Left cardiac atrium (tissue), 4 donors: ENCODE results near the gene PDXK. TPM values are rescaled to one million over a fixed set of nuclear protein-coding genes. Genes with fewer than 3 reads are reported as not detected.
A peak's percentile ranks its signal among the peaks of the same experiment; 100 is the strongest.

ENCODE experiments used
- ATAC-seq, 2 donors: fragments of 200-7000 bp; cut with Tn5 transposase; one replicate each; pipeline ENCODE4 v1.9.1; 2020; ENCODE audit warnings: mild to moderate bottlenecking in 2 of 2, moderate library complexity in 2 of 2
- DNase-seq: peaks from one replicate; pipeline ENCODE4 v3.0.0-alpha.2; 2020
- intact Hi-C, 2 donors: fragments of 100-400 bp; cut with DNase I; formaldehyde crosslinking; loops; one replicate each; pipeline versions ENCODE4 v1.14.1 to v1.15.1; 2022 to 2023
- total RNA-seq, 2 donors: library from RNA; stranded (reverse); fragmentation: NEBNext Ultra II Directional; extraction: Animal tissue kit (Norgen Biotek cat#: 25700); gene quantifications; one replicate each; pipeline ENCODE4 v1.2.1, GENCODE V29; 2021
- donor health status: DM: no; HTN: yes; CAD: no.
- donor health status: DM: no; HTN: yes; CAD: no; lungs with severe emphysema.
- donor health status: DM: yes; HTN: yes; CAD: no.
- donor health status: Dilated cardiomyopathy.

Gene PDXK
- total RNA-seq, 2 donors from 2014 or later = 101 to 120 TPM

GRCh38 chr21:43771199-43771675, 52.3 kb downstream of the PDXK start:
- intact Hi-C loops = no loop called here
- ATAC-seq = no peak
- no peak for DNase-seq

GRCh38 chr21:43771698-43772424, 52.9 kb downstream of the PDXK start:
- ATAC-seq (no peak), DNase-seq (no peak)
- intact Hi-C loops = no loop called here

GRCh38 chr21:43772425-43772821, 53.5 kb downstream of the PDXK start:
- intact Hi-C loops = no loop called here
- ATAC-seq = no peak
- DNase-seq = no peak

GRCh38 chr21:43774163-43774562, 55.2 kb downstream of the PDXK start:
- no peak for DNase-seq
- intact Hi-C loops = no loop called here
- no peak for ATAC-seq

- DNase-seq = no peak
- intact Hi-C loops = no loop called here
- ATAC-seq = no peak
Measured at GRCh38 chr21:43775190-43775589, 56.3 kb downstream of the PDXK start.

- DNase-seq = peak; percentile 89
- peak; percentile 84 to 85 for ATAC-seq
- intact Hi-C loops = no loop called here
Measured at GRCh38 chr21:43775795-43776430, 57.0 kb downstream of the PDXK start, which contains the start of gene CSTB. CSTB (minus strand) TSS chr21:43776308; CDS start chr21:43776269, 39 bp downstream.

- intact Hi-C loops = no loop called here
Measured at GRCh38 chr21:43777953-43778352, 59.0 kb downstream of the PDXK start.

GRCh38 chr21:43778469-43779335, 59.8 kb downstream of the PDXK start:
- intact Hi-C loops = no loop called here
- no peak for DNase-seq
- no peak for ATAC-seq

More at GRCh38 chr21:43777953-43778352, 59.0 kb downstream of the PDXK start:
- DNase-seq (no peak), ATAC-seq (no peak)

GRCh38 chr21:43779660-43780059, 60.7 kb downstream of the PDXK start:
- intact Hi-C loops = no loop called here
- no peak for DNase-seq
- ATAC-seq = no peak

GRCh38 chr21:43781846-43782245, 62.9 kb downstream of the PDXK start:
- no peak for DNase-seq
- intact Hi-C loops = no loop called here

GRCh38 chr21:43782431-43783097, 63.6 kb downstream of the PDXK start:
- DNase-seq (no peak), ATAC-seq (no peak)
- intact Hi-C loops = no loop called here

More at GRCh38 chr21:43781846-43782245, 62.9 kb downstream of the PDXK start:
- ATAC-seq = no peak

- ATAC-seq (peak in 1 of 2 donors; percentile 68), DNase-seq (no peak)
- intact Hi-C loops = no loop called here
Measured at GRCh38 chr21:43783098-43783700, 64.3 kb downstream of the PDXK start.

- no peak for DNase-seq
- ATAC-seq = no peak
- intact Hi-C loops = no loop called here
Measured at GRCh38 chr21:43785134-43785533, 66.2 kb downstream of the PDXK start.

GRCh38 chr21:43786300-43786806, 67.4 kb downstream of the PDXK start:
- ATAC-seq (no peak), DNase-seq (no peak)
- intact Hi-C loops = no loop called here

- no peak for DNase-seq
- no peak for ATAC-seq
- intact Hi-C loops = no loop called here
Measured at GRCh38 chr21:43786807-43787440, 68.0 kb downstream of the PDXK start.

- intact Hi-C loops = loop anchor here in 1 of 2 donors (2.0 kb wide), 1 partner anchor 61 kb away; no protein-coding TSS in a partner anchor
- peak; percentile 91 for DNase-seq
- peak; percentile 95 to 96 for ATAC-seq
Measured at GRCh38 chr21:43789276-43790009, 70.5 kb downstream of the PDXK start, which contains the start of gene RRP1. RRP1 (plus strand) TSS chr21:43789577; CDS start chr21:43789630, 53 bp downstream.

- intact Hi-C loops = no loop called here
- DNase-seq = no peak
- no peak for ATAC-seq
Measured at GRCh38 chr21:43790010-43790524, 71.1 kb downstream of the PDXK start.
